LNCaP clone FGC (cell line): ENCODE measurements around the gene SNRPD1.
"Not testable (repeated sequence)": the region's sequence is repeated elsewhere in the genome, so short reads cannot be mapped to it uniquely, and the experiment has no call there.

Experiments used
- DNase-seq: peaks from one replicate; pipeline ENCODE4 v3.0.0-alpha.2; 2011; ENCODE audit warnings: low read depth
- H3K4me3 ChIP-seq: 2 replicates; pipeline ENCODE4 v1.5.1; 2011; ENCODE audit warnings: mild to moderate bottlenecking, low read depth, low read length, control low read depth
- CTCF ChIP-seq: IDR thresholded peaks from 2 replicates; pipeline ENCODE4 v1.5.1; 2012; ENCODE audit warnings: mild to moderate bottlenecking; ENCODE audit not compliant: control insufficient read depth, insufficient read depth; ENCODE audit errors: extremely low read depth

The SNRPD1 gene

GRCh38 chr18:21598726-21599584, 13.2 kb upstream of the SNRPD1 start:
- H3K4me3 ChIP-seq = peak overlapping the region; percentile 93
- no peak for DNase-seq
- TF ChIP-seq CTCF = no peak

- no peak for DNase-seq
- TF ChIP-seq CTCF = no peak
Measured at GRCh38 chr18:21599585-21600525, 12.3 kb upstream of the SNRPD1 start.

GRCh38 chr18:21600526-21601410, 11.3 kb upstream of the SNRPD1 start, which contains the start of gene ESCO1:
Gene ESCO1, minus strand, starts transcription at chr18:21600704. Its CDS starts 25,861 bp downstream, at chr18:21574843.
- DNase-seq = peak; percentile 98
- peak; percentile 87 for TF ChIP-seq CTCF
- H3K4me3 ChIP-seq = peak within 1 kb of the TSS; percentile 93

More at GRCh38 chr18:21599585-21600525, 12.3 kb upstream of the SNRPD1 start:
- peak overlapping the region; percentile 93 for H3K4me3 ChIP-seq

- DNase-seq = no peak
- TF ChIP-seq CTCF = no peak
- H3K4me3 ChIP-seq = no peak overlapping the region
Measured at GRCh38 chr18:21602299-21602587, 9.9 kb upstream of the SNRPD1 start.

GRCh38 chr18:21604671-21605070, 7.4 kb upstream of the SNRPD1 start:
- no peak overlapping the region for H3K4me3 ChIP-seq
- DNase-seq = no peak
- no peak for TF ChIP-seq CTCF

GRCh38 chr18:21605213-21605612, 6.9 kb upstream of the SNRPD1 start:
- no peak for DNase-seq
- TF ChIP-seq CTCF = no peak
- no peak overlapping the region for H3K4me3 ChIP-seq

GRCh38 chr18:21611401-21612124, 551 bp upstream of the SNRPD1 start:
- DNase-seq = not testable (repeated sequence)
- peak overlapping the region; percentile 88 for H3K4me3 ChIP-seq

GRCh38 chr18:21621640-21622039, 9.5 kb downstream of the SNRPD1 start:
- not testable (repeated sequence) for DNase-seq

More at GRCh38 chr18:21621640-21622039, 9.5 kb downstream of the SNRPD1 start:
- H3K4me3 ChIP-seq = not testable (repeated sequence)
